ENCODE data around the gene PDLIM5. TPM values are rescaled to one million over a fixed set of nuclear protein-coding genes. Genes with fewer than 3 reads are reported as not detected.

The PDLIM5 gene
- total RNA-seq, 1 experiment from 2014 or later = 106 TPM

GRCh38 chr4:94466923-94467322 is 15.2 kb downstream of the PDLIM5 start:
- no peak overlapping the region for H3K4me3 ChIP-seq (ENCODE audit: low read depth, low read length)
- no peaks in the 10 kb centered on the region for H3K27me3 Mint-ChIP-seq (ENCODE audit: insufficient read depth, unreplicated experiment)
- H3K27me3 ChIP-seq (replicated peaks; ENCODE audit: control insufficient read depth, insufficient read depth, low read length) = no peaks in the 10 kb centered on the region
- no peak for TF ChIP-seq CTCF (IDR thresholded peaks at IDR 0.05; ENCODE audit: insufficient read depth in 1 of 2, low read depth in 1 of 2, low read length in 1 of 2, severe bottlenecking in 1 of 2, unreplicated experiment in 1 of 2)
- no peak overlapping the region for H3K27ac Mint-ChIP-seq (ENCODE audit: unreplicated experiment)
- DNase-seq = no peak
- intact Hi-C loops (cut with micrococcal nuclease; ENCODE audit: unreplicated experiment) = no loop called here
- no TSS peak for BruUV-seq (replicated peaks)
- peaks cover 18% of the 10 kb centered on the region for H3K36me3 Mint-ChIP-seq (ENCODE audit: insufficient read depth, unreplicated experiment)
- ChIA-PET POLR2A (no interaction called here), CTCF (no interaction called here)
- H3K4me3 Mint-ChIP-seq (ENCODE audit: unreplicated experiment) = no peak overlapping the region
- H3K9me3 Mint-ChIP-seq (ENCODE audit: unreplicated experiment) = no peaks in the 10 kb centered on the region
- H3K36me3 ChIP-seq (ENCODE audit: control insufficient read depth, insufficient read depth, low read length) = no peaks in the 10 kb centered on the region
- H3K4me1 ChIP-seq = peaks cover 26% of the 10 kb centered on the region
- peaks cover 37% of the 10 kb centered on the region for H3K4me1 Mint-ChIP-seq (ENCODE audit: low read depth, unreplicated experiment)
- no peaks in the 10 kb centered on the region for H3K9me3 ChIP-seq

GRCh38 chr4:94468093-94468769 is 16.5 kb downstream of the PDLIM5 start:
- intact Hi-C loops (cut with micrococcal nuclease; ENCODE audit: unreplicated experiment) = no loop called here
- H3K9me3 Mint-ChIP-seq (ENCODE audit: unreplicated experiment) = no peaks in the 10 kb centered on the region
- no peak overlapping the region for H3K4me3 Mint-ChIP-seq (ENCODE audit: unreplicated experiment)
- H3K9me3 ChIP-seq = no peaks in the 10 kb centered on the region
- ChIA-PET POLR2A (no interaction called here), CTCF (no interaction called here)
- no peak for DNase-seq
- H3K27ac Mint-ChIP-seq (ENCODE audit: unreplicated experiment) = no peak overlapping the region
- H3K36me3 ChIP-seq (ENCODE audit: control insufficient read depth, insufficient read depth, low read length) = no peaks in the 10 kb centered on the region
- no peak for TF ChIP-seq CTCF (IDR thresholded peaks at IDR 0.05; ENCODE audit: insufficient read depth in 1 of 2, low read depth in 1 of 2, low read length in 1 of 2, severe bottlenecking in 1 of 2, unreplicated experiment in 1 of 2)
- H3K27me3 ChIP-seq (replicated peaks; ENCODE audit: control insufficient read depth, insufficient read depth, low read length) = no peaks in the 10 kb centered on the region
- peaks cover 39% of the 10 kb centered on the region for H3K4me1 ChIP-seq
- H3K4me1 Mint-ChIP-seq (ENCODE audit: low read depth, unreplicated experiment) = peaks cover 41% of the 10 kb centered on the region
- peaks cover 5% of the 10 kb centered on the region for H3K36me3 Mint-ChIP-seq (ENCODE audit: insufficient read depth, unreplicated experiment)
- no peak overlapping the region for H3K4me3 ChIP-seq (ENCODE audit: low read depth, low read length)
- H3K27me3 Mint-ChIP-seq (ENCODE audit: insufficient read depth, unreplicated experiment) = no peaks in the 10 kb centered on the region
- BruUV-seq (replicated peaks) = no TSS peak

GRCh38 chr4:94469221-94469784 is 17.6 kb downstream of the PDLIM5 start:
- intact Hi-C loops (cut with micrococcal nuclease; ENCODE audit: unreplicated experiment) = no loop called here
- Mint-ChIP-seq H3K27ac (ENCODE audit: unreplicated experiment) (no peak overlapping the region), H3K4me3 (ENCODE audit: unreplicated experiment) (no peak overlapping the region), H3K9me3 (ENCODE audit: unreplicated experiment) (no peaks in the 10 kb centered on the region), H3K4me1 (ENCODE audit: low read depth, unreplicated experiment) (peaks cover 39% of the 10 kb centered on the region), H3K27me3 (ENCODE audit: insufficient read depth, unreplicated experiment) (no peaks in the 10 kb centered on the region), H3K36me3 (ENCODE audit: insufficient read depth, unreplicated experiment) (no peaks in the 10 kb centered on the region)
- no peak for TF ChIP-seq CTCF (IDR thresholded peaks at IDR 0.05; ENCODE audit: insufficient read depth in 1 of 2, low read depth in 1 of 2, low read length in 1 of 2, severe bottlenecking in 1 of 2, unreplicated experiment in 1 of 2)
- no TSS peak for BruUV-seq (replicated peaks)
- Histone ChIP-seq H3K36me3 (ENCODE audit: control insufficient read depth, insufficient read depth, low read length) (no peaks in the 10 kb centered on the region), H3K9me3 (no peaks in the 10 kb centered on the region), H3K27me3 (replicated peaks; ENCODE audit: control insufficient read depth, insufficient read depth, low read length) (no peaks in the 10 kb centered on the region), H3K4me3 (ENCODE audit: low read depth, low read length) (no peak overlapping the region), H3K4me1 (peaks cover 50% of the 10 kb centered on the region)
- no peak for DNase-seq
- POLR2A ChIA-PET = no interaction called here
- CTCF ChIA-PET = no interaction called here

Data from Caco-2 (cell line).